K562 (cell line): ENCODE results near the gene ZRANB3. TPM values are rescaled to one million over a fixed set of nuclear protein-coding genes. Genes with fewer than 3 reads are reported as not detected.

ENCODE experiments used
- ATAC-seq: fragments of 200-7000 bp; cut with Tn5 transposase; 3 replicates; pipeline ENCODE4 v1.9.1; 2020; ENCODE audit warnings: moderate library complexity
- BruUV-seq: library from RNA; stranded (reverse); fragments of 400-500 nt; replicated peaks from 2 replicates; lab custom pipeline; 2021; lab: Mats Ljungman, UMichigan
- CTCF ChIA-PET: fragments of 300-600 bp; formaldehyde crosslinking; extraction: SDS; loops from one replicate; lab custom pipeline; 2021; ENCODE audit warnings: low intra/inter-chr PET ratio; lab: Yijun Ruan, JAX
- POLR2A ChIA-PET: fragments of 300-600, 350-650 bp; sonication (Branson Sonifier 250); formaldehyde crosslinking; extraction: SDS; loops from one replicate; lab custom pipeline; 2021; ENCODE audit warnings: antibody characterized with exemption, inconsistent platforms; lab: Yijun Ruan, JAX
- DNase-seq, 4 experiments: peaks; one replicate each; pipeline versions ENCODE4 v3.0.0 to v3.0.0-alpha.2; 2011 to 2018; ENCODE audit warnings: low spot score in 3 of 4, mixed read lengths in 3 of 4; ENCODE audit errors: extremely low read depth in 1 of 4
- FAIRE-seq: peaks from 2 replicates; lab custom pipeline; 2011; peaks lifted over from hg19 to GRCh38; lab: Jason Lieb, UNC
- H2AFZ ChIP-seq: 2 replicates; pipeline ENCODE4 v1.6.0; 2011; ENCODE audit warnings: low read depth, low read length, control low read depth, inconsistent platforms
- H3K27ac ChIP-seq: fragments of 200-600 bp; 3 replicates; pipeline ENCODE4 v1.8.0; 2011; ENCODE audit warnings: low read depth, mild to moderate bottlenecking, control low read depth, inconsistent platforms, low read length, moderate library complexity, mixed read lengths; ENCODE audit errors: extremely low read depth
- H3K27me3 ChIP-seq, 2 experiments: fragments of 300-600 bp in 1 of 2; 2 replicates in 1 of 2; 3 replicates in 1 of 2; pipeline versions ENCODE4 v1.6.0 to v1.8.0; 2011; ENCODE audit warnings: inconsistent platforms in 2 of 2, low read length in 2 of 2, mild to moderate bottlenecking in 1 of 2, mixed read lengths in 1 of 2, moderate library complexity in 1 of 2; ENCODE audit not compliant: control insufficient read depth in 2 of 2, insufficient read depth in 2 of 2
- H3K36me3 ChIP-seq: fragments of 300-600 bp; 3 replicates; pipeline ENCODE4 v1.8.0; 2011; ENCODE audit warnings: mild to moderate bottlenecking, low read length, inconsistent platforms; ENCODE audit not compliant: control insufficient read depth, insufficient read depth
- H3K4me1 ChIP-seq, 2 experiments: fragments of 200-600 bp in 1 of 2; replicated peaks in 1 of 2; 2 replicates in 1 of 2; 3 replicates in 1 of 2; pipeline versions ENCODE4 v1.5.1 to v1.8.0; 2011; ENCODE audit warnings: inconsistent platforms in 2 of 2, low read length in 2 of 2, mild to moderate bottlenecking in 1 of 2, mixed read lengths in 1 of 2, moderate library complexity in 1 of 2; ENCODE audit not compliant: control insufficient read depth in 2 of 2, insufficient read depth in 2 of 2
- H3K4me2 ChIP-seq: 2 replicates; pipeline ENCODE4 v1.6.1; 2011; ENCODE audit warnings: low read length, control low read depth, inconsistent platforms, mixed read lengths; ENCODE audit not compliant: insufficient read depth
- H3K4me3 ChIP-seq: fragments of 200-600 bp; sonication (generic), shearing (Covaris generic); 2 replicates; pipeline ENCODE4 v1.5.1; 2016; ENCODE audit warnings: control low read depth, inconsistent platforms
- H3K79me2 ChIP-seq: fragments of 200-600 bp; 3 replicates; pipeline ENCODE4 v1.8.0; 2011; ENCODE audit warnings: low read length, inconsistent platforms; ENCODE audit not compliant: control insufficient read depth, insufficient read depth
- H3K9ac ChIP-seq, 2 experiments: 2 replicates each; pipeline versions ENCODE4 v1.6.0 to v1.6.1; 2011; ENCODE audit warnings: low read depth in 2 of 2, low read length in 2 of 2, control low read depth in 1 of 2, inconsistent platforms in 1 of 2, mild to moderate bottlenecking in 1 of 2, mixed read lengths in 1 of 2; ENCODE audit not compliant: insufficient read depth in 1 of 2
- H3K9me1 ChIP-seq: one replicate; pipeline ENCODE4 v1.6.0; 2011; ENCODE audit warnings: inconsistent platforms, mild to moderate bottlenecking, low read length, moderate library complexity; ENCODE audit not compliant: control insufficient read depth, insufficient read depth
- H3K9me3 ChIP-seq: replicated peaks from 2 replicates; pipeline ENCODE4 v1.5.1; 2011; ENCODE audit warnings: low read depth, low read length, inconsistent platforms; ENCODE audit not compliant: control insufficient read depth, insufficient read depth
- H4K20me1 ChIP-seq: replicated peaks from 2 replicates; pipeline ENCODE4 v1.6.1; 2011; ENCODE audit warnings: low read length, inconsistent platforms, mixed read lengths; ENCODE audit not compliant: control insufficient read depth, insufficient read depth
- ARNT ChIP-seq, 2 experiments: fragments of 450-650 bp; IDR thresholded peaks; 2 replicates each; pipeline ENCODE4 v1.6.1; 2016; ENCODE audit warnings: mild to moderate bottlenecking in 1 of 2
- KDM1A ChIP-seq, 2 experiments: fragments of 450-650 bp; IDR thresholded peaks; 2 replicates each; pipeline ENCODE4 v1.6.1; 2016; ENCODE audit warnings: mild to moderate bottlenecking in 2 of 2
- POLR2A ChIP-seq: fragments of 450-650 bp; conservative IDR thresholded peaks from 2 replicates; pipeline ENCODE4 v1.6.1; 2016
- PPARD ChIP-seq: fragments of 250-450 bp; sonication (Bioruptor Pico); IDR thresholded peaks from 2 replicates; pipeline ENCODE4 v1.8.0; 2022; ENCODE audit warnings: inconsistent platforms, mild to moderate bottlenecking, moderate library complexity
- RCOR1 ChIP-seq, 2 experiments: IDR thresholded peaks; 2 replicates each; pipeline ENCODE4 v1.6.1; 2012; ENCODE audit warnings: low read depth in 2 of 2, low read length in 2 of 2, borderline replicate concordance in 1 of 2, improper control_type of control experiment in 1 of 2
- TCF7L2 ChIP-seq: fragments of 150-350 bp; IDR thresholded peaks from 2 replicates; pipeline ENCODE4 v1.6.1; 2016; ENCODE audit warnings: low read depth, mild to moderate bottlenecking, low read length, moderate library complexity
- ZNF224 ChIP-seq: sonication (generic); formaldehyde crosslinking; IDR thresholded peaks from 2 replicates; pipeline ENCODE4 v1.8.0; 2022; ENCODE audit warnings: mild to moderate bottlenecking, missing genetic modification reagents
- ZNF274 ChIP-seq: IDR thresholded peaks from 2 replicates; pipeline ENCODE4 v1.6.1; 2011; ENCODE audit warnings: low read depth, mild to moderate bottlenecking, low read length, moderate library complexity, borderline replicate concordance
- WGBS: fragments of 100-300 bp; shearing (Covaris generic); methylation state at CpG from one replicate; pipeline ENCODE4 v1.1.6; 2016; ENCODE audit warnings: low coverage, mixed read lengths; ENCODE audit not compliant: insufficient coverage; ENCODE audit errors: missing lambda C conversion rate; 5-methylcytosine and 5-hydroxymethylcytosine counted together
- in situ Hi-C: fragments of 300-500 bp; cut with MboI; formaldehyde crosslinking; loops from 4 replicates; pipeline ENCODE4 v1.15.0; 2018; ENCODE audit warnings: inconsistent platforms, mixed read lengths
- intact Hi-C: fragments of 100-400 bp; cut with micrococcal nuclease; formaldehyde crosslinking; loops from 2 replicates; pipeline ENCODE4 v1.14.2; 2022
- polyA plus RNA-seq, 8 experiments: library from polyadenylated mRNA; depleted of rRNA in 4 of 8; stranded (reverse) in 5 of 8; unstranded in 3 of 8; fragments of >200 nt; fragmentation: Nextera tagmentation in 2 of 8; fragmentation: Illumina TruSeq in 1 of 8; extraction: Ambion mirVana in 2 of 8; extraction: Trizol in 1 of 8; gene quantifications; 2 replicates each; pipeline versions ENCODE4 v1.2.1 to v1.2.3, GENCODE V29; 2011 to 2014; ENCODE audit warnings: inconsistent platforms in 1 of 8, missing spikeins in 1 of 8
- total RNA-seq, 7 experiments: library from RNA; depleted of rRNA in 6 of 7; stranded (reverse); fragments of >200 nt in 6 of 7; fragmentation: Illumina TruSeq in 2 of 7; extraction: Trizol in 2 of 7; gene quantifications; 2 replicates each; pipeline versions ENCODE4 v1.2.1 to v1.2.3, GENCODE V29; 2011 to 2021; ENCODE audit warnings: low replicate concordance in 1 of 7
- TF ChIP-seq, protein P1 (sequence below): fragments of 250-450 bp; sonication (Bioruptor Pico); IDR thresholded peaks from 2 replicates; pipeline ENCODE4 v1.6.1; 2021; ENCODE audit warnings: mild to moderate bottlenecking
- TF ChIP-seq, protein P2 (sequence below): fragments of 250-450 bp; sonication (Bioruptor Pico); IDR thresholded peaks from 2 replicates; pipeline ENCODE4 v1.5.0; 2021; ENCODE audit warnings: mild to moderate bottlenecking, moderate library complexity

The ZRANB3 gene
- total and polyA plus RNA-seq, 9 of the 15 experiments (the other 6 are each of a cell fraction or from before 2014, with no cell fraction given), result 8.6 to 21.3 (median 14.7) TPM

DNA sequence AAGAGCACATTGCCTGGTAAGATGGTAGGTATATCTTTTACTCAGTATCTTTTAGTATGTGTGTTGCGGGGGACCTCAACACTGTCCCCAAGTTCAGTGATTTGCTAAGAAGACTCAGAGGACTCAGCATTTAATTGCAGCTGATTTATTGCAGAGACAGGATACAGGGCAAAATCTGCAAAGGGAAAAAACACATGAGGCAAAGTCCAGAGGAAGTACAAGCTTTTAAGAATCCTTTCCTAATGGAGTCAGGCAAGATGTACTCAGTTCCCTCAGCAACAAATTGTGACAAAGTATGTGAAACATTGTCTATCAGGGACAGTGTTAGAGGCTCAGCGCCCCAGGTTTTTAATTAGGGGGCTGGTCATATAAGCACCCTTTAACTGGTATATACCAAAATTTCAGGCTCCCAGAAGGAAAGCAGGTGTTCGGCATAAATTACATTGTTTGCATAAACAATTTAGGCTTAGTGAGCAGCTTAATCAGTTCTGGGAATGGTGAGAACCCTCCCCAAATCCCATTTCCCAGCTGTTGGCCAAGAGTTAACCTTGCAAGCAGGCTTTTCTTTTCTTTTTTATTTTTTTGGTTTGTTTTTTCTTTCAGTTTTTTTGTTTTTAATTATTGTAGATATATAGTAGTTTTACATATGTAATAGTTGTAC lies 437.2 kb downstream of the ZRANB3 start:
- 94% methylated on average over 3 of the region's 3 CpGs for WGBS

More for the DNA sequence above, 437.2 kb downstream of the ZRANB3 start:
- Histone ChIP-seq H3K27me3 (no peaks in the 10 kb centered on the region), H3K4me3 (no peak overlapping the region), H3K36me3 (peaks cover 38% of the 10 kb centered on the region), H3K27ac (no peak overlapping the region), H3K79me2 (peaks cover 8% of the 10 kb centered on the region; the same call in 1 of the 3 replicates), H3K4me1 (no peaks in the 10 kb centered on the region), H3K9me1 (no peaks in the 10 kb centered on the region), H3K9ac (no peak overlapping the region), H3K4me2 (no peak overlapping the region), H4K20me1 (no peaks in the 10 kb centered on the region), H2AFZ (no peak overlapping the region), H3K9me3 (no peaks in the 10 kb centered on the region)
- FAIRE-seq, result no peak
- CTCF ChIA-PET, result no interaction called here
- in situ Hi-C loops, result no loop called here
- no peak for ATAC-seq
- TF ChIP-seq, protein P1, sequence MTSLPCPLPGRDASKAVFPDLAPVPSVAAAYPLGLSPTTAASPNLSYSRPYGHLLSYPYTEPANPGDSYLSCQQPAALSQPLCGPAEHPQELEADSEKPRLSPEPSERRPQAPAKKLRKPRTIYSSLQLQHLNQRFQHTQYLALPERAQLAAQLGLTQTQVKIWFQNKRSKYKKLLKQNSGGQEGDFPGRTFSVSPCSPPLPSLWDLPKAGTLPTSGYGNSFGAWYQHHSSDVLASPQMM (CRISPR knock-in tag), result no peak
- TF ChIP-seq KDM1A (IDR thresholded peaks at IDR 0.05), result no peak
- no peak for TF ChIP-seq POLR2A
- TF ChIP-seq TCF7L2, result no peak
- TF ChIP-seq ZNF274, result no peak
- TF ChIP-seq ZNF224 (CRISPR knock-in tag), result no peak
- no peak for TF ChIP-seq PPARD (CRISPR knock-in tag)
- TF ChIP-seq ARNT (IDR thresholded peaks at IDR 0.05), result no peak
- TF ChIP-seq, protein P2, sequence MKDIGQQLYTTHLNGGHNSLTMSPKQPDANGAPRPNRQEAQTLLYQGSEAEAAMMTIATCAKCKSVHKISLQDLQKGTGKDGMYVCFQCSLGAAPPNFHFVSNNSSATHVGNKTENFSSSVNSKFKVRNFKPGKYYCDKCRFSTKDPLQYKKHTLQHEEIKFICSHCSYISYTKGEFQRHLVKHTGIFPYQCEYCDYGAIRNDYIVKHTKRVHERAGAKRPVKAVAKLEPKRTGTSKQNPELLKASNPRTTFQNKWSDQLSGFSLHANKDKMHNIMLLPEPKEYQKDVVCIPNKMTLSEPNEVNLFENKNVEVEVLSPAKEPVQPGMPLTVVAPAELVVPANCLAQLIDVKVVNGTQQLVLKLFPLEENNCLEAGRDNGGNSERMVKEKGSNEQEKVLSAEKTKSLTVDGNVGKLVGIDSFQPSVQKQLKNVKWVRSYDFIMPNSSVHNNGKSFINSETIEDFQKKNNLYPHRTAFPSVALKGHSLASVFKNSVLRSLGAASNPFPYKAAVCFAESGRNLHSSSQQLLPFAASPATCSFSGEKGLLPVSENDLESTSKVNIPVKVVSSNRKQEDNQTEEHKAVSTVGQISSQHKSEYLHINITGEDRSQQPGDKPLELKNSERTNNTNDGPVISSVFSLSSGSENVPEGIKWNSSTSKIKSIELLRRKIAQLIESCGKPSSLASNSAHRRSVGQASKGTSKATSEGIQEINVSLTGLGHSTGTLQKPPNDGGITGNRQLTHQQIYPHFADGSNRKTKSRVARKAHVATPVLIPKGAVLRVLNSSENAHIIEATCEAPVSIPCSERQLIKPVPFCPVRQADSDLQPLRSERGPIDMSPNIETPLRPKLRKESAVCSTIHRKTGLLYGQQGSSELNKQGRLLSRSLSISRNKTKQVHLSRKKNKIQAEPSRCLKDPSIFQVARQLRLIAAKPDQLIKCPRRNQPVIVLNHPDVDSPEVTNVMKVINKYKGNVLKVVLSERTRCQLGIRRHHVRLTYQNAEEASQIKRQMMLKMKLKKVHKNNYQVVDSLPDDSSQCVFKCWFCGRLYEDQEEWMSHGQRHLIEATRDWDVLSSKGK (CRISPR knock-in tag), result no peak
- TF ChIP-seq RCOR1 (IDR thresholded peaks at IDR 0.05; ENCODE audit: borderline replicate concordance in 1 of 2, low read depth in 2 of 2, low read length in 2 of 2), result no peak
- POLR2A ChIA-PET, result interaction anchor here (0.5 to 1.2 kb wide), 3 partner anchors 10 to 28 kb away, joined by 3 read pairs; no protein-coding TSS in a partner anchor
- no TSS peak for BruUV-seq
- intact Hi-C loops, result no loop called here
- DNase-seq, result no peak
